OCI-LY3 (cell line): ENCODE measurements around the gene STK35.

Experiments used
- EZH2phosphoT487 ChIP-seq: fragments of 200-600 bp; shearing (Covaris generic); IDR thresholded peaks from 2 replicates; pipeline ENCODE4 v1.6.1; 2018; ENCODE audit warnings: antibody characterized with exemption, mixed run types, low read depth
- TF ChIP-seq, protein P1 (sequence below): fragments of 200-600, 300-600 bp; sonication (generic); IDR thresholded peaks from 2 replicates; pipeline ENCODE4 v1.5.1; 2014; ENCODE audit warnings: antibody characterized with exemption, low read length, low read depth

DNA sequence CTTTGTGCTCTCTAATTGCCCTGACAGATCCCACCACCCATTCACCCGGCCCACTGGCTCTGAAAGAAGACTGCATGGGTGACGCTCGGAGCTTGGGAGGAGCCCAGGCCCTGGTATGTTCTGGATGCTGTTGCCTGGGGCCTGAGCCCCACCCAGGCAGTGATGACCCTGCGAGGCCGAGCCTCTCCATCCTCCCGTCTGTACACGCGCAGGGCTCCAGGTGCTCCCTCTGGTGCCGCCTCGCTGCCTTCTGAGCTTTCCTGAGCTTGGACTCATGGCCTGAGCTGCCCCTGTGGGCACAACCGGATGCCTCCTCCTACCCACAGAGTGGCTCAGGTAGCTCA lies 61.2 kb downstream of the STK35 start:
- TF ChIP-seq, protein P1, sequence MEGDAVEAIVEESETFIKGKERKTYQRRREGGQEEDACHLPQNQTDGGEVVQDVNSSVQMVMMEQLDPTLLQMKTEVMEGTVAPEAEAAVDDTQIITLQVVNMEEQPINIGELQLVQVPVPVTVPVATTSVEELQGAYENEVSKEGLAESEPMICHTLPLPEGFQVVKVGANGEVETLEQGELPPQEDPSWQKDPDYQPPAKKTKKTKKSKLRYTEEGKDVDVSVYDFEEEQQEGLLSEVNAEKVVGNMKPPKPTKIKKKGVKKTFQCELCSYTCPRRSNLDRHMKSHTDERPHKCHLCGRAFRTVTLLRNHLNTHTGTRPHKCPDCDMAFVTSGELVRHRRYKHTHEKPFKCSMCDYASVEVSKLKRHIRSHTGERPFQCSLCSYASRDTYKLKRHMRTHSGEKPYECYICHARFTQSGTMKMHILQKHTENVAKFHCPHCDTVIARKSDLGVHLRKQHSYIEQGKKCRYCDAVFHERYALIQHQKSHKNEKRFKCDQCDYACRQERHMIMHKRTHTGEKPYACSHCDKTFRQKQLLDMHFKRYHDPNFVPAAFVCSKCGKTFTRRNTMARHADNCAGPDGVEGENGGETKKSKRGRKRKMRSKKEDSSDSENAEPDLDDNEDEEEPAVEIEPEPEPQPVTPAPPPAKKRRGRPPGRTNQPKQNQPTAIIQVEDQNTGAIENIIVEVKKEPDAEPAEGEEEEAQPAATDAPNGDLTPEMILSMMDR = no peak
- no peak for TF ChIP-seq EZH2phosphoT487
